K562 (cell line): Measurements from ENCODE around the gene ZNRF3. TPM values are rescaled to one million over a fixed set of nuclear protein-coding genes. Genes with fewer than 3 reads are reported as not detected.

Experiments
- ATF7 ChIP-seq: fragments of 450-650 bp; IDR thresholded peaks from 2 replicates; pipeline ENCODE4 v1.7.1; 2014; ENCODE audit warnings: mild to moderate bottlenecking, moderate library complexity
- BACH1 ChIP-seq: fragments of 200-800 bp; sonication (Bioruptor generic); IDR thresholded peaks from 2 replicates; pipeline ENCODE4 v1.6.1; 2016; ENCODE audit warnings: missing genetic modification characterization, missing compliant biosample characterization
- BRD9 ChIP-seq: fragments of 450-650 bp; IDR thresholded peaks from 2 replicates; pipeline ENCODE4 v1.6.1; 2018; ENCODE audit warnings: low read depth; ENCODE audit not compliant: partially characterized antibody
- CC2D1A ChIP-seq: fragments of 450-650 bp; IDR thresholded peaks from 2 replicates; pipeline ENCODE4 v1.6.1; 2017; ENCODE audit warnings: mild to moderate bottlenecking
- DMBX1 ChIP-seq: fragments of 250-450 bp; sonication (Bioruptor Pico); IDR thresholded peaks from 2 replicates; pipeline ENCODE4 v1.8.0; 2022; ENCODE audit warnings: inconsistent platforms, mild to moderate bottlenecking, moderate library complexity, borderline replicate concordance
- FOS ChIP-seq: IDR thresholded peaks from 3 replicates; pipeline ENCODE4 v1.6.1; 2011; ENCODE audit not compliant: insufficient read length; ENCODE audit errors: extremely low read depth
- JUN ChIP-seq, 2 experiments: sonication (generic) in 1 of 2; formaldehyde crosslinking in 1 of 2; IDR thresholded peaks; 2 replicates each; pipeline versions ENCODE4 v1.6.1 to v1.8.0; 2012 to 2022; ENCODE audit warnings: borderline replicate concordance in 2 of 2, mild to moderate bottlenecking in 2 of 2, improper control_type of control experiment in 1 of 2, low read depth in 1 of 2, low read length in 1 of 2, missing genetic modification reagents in 1 of 2
- MAFF ChIP-seq: IDR thresholded peaks from 2 replicates; pipeline ENCODE4 v1.6.1; 2012; ENCODE audit warnings: low read length, improper control_type of control experiment
- MAFG ChIP-seq: fragments of 450-650 bp; conservative IDR thresholded peaks from 2 replicates; pipeline ENCODE4 v1.6.1; 2016; ENCODE audit warnings: missing genetic modification characterization, missing compliant biosample characterization
- MAFK ChIP-seq: IDR thresholded peaks from 2 replicates; pipeline ENCODE4 v1.6.1; 2011; ENCODE audit warnings: low read length, improper control_type of control experiment
- RNF2 ChIP-seq: sonication (generic); IDR thresholded peaks from 2 replicates; pipeline ENCODE4 v1.6.1; 2016
- SMARCA4 ChIP-seq: fragments of 450-650 bp; IDR thresholded peaks from 2 replicates; pipeline ENCODE4 v1.6.1; 2016
- SMARCC2 ChIP-seq: fragments of 450-650 bp; IDR thresholded peaks from 2 replicates; pipeline ENCODE4 v1.6.1; 2017; ENCODE audit warnings: antibody characterized with exemption, moderate library complexity, mild to moderate bottlenecking, low read depth
- SMARCE1 ChIP-seq: fragments of 450-650 bp; IDR thresholded peaks from 2 replicates; pipeline ENCODE4 v1.7.1; 2016; ENCODE audit warnings: mild to moderate bottlenecking
- SP1 ChIP-seq: sonication (generic); formaldehyde crosslinking; IDR thresholded peaks from 2 replicates; pipeline ENCODE4 v1.8.1; 2022; ENCODE audit warnings: mild to moderate bottlenecking, missing genetic modification reagents
- TAF9B ChIP-seq: fragments of 450-650 bp; IDR thresholded peaks from 2 replicates; pipeline ENCODE4 v1.6.1; 2018; ENCODE audit warnings: mild to moderate bottlenecking; ENCODE audit not compliant: partially characterized antibody
- TGIF2 ChIP-seq: sonication (generic); formaldehyde crosslinking; IDR thresholded peaks from 2 replicates; pipeline ENCODE4 v1.8.1; 2022; ENCODE audit warnings: mild to moderate bottlenecking, missing genetic modification reagents, moderate library complexity
- ZBTB7A ChIP-seq: IDR thresholded peaks from 2 replicates; pipeline ENCODE4 v1.6.1; 2011; ENCODE audit warnings: low read depth, mild to moderate bottlenecking, low read length, moderate library complexity, borderline replicate concordance; ENCODE audit not compliant: control insufficient read depth
- ZKSCAN3 ChIP-seq: fragments of 250-450 bp; sonication (Bioruptor Pico); IDR thresholded peaks from 2 replicates; pipeline ENCODE4 v1.4.0; 2020
- ZNF274 ChIP-seq: IDR thresholded peaks from 2 replicates; pipeline ENCODE4 v1.6.1; 2011; ENCODE audit warnings: low read depth, mild to moderate bottlenecking, low read length, moderate library complexity, borderline replicate concordance
- polyA plus RNA-seq, 8 experiments: library from polyadenylated mRNA; depleted of rRNA in 4 of 8; stranded (reverse) in 5 of 8; unstranded in 3 of 8; fragments of >200 nt; fragmentation: Nextera tagmentation in 2 of 8; fragmentation: Illumina TruSeq in 1 of 8; extraction: Ambion mirVana in 2 of 8; extraction: Trizol in 1 of 8; gene quantifications; 2 replicates each; pipeline versions ENCODE4 v1.2.1 to v1.2.3, GENCODE V29; 2011 to 2014; ENCODE audit warnings: inconsistent platforms in 1 of 8, missing spikeins in 1 of 8
- total RNA-seq, 7 experiments: library from RNA; depleted of rRNA in 6 of 7; stranded (reverse); fragments of >200 nt in 6 of 7; fragmentation: Illumina TruSeq in 2 of 7; extraction: Trizol in 2 of 7; gene quantifications; 2 replicates each; pipeline versions ENCODE4 v1.2.1 to v1.2.3, GENCODE V29; 2011 to 2021; ENCODE audit warnings: low replicate concordance in 1 of 7
- TF ChIP-seq, protein P1 (sequence below), 2 experiments: fragments of 450-650 bp in 1 of 2; sonication (generic) in 1 of 2; formaldehyde crosslinking in 1 of 2; IDR thresholded peaks in 1 of 2; conservative IDR thresholded peaks in 1 of 2; 2 replicates each; pipeline versions ENCODE4 v1.6.1 to v1.8.1; 2016 to 2023; ENCODE audit warnings: mild to moderate bottlenecking in 2 of 2, moderate library complexity in 2 of 2, inconsistent platforms in 1 of 2, missing genetic modification reagents in 1 of 2
- TF ChIP-seq, protein P2 (sequence below): fragments of 450-650 bp; IDR thresholded peaks from 2 replicates; pipeline ENCODE4 v1.6.1; 2017; ENCODE audit warnings: antibody characterized with exemption, mild to moderate bottlenecking
- TF ChIP-seq, protein P3 (sequence below): fragments of 450-650 bp; formaldehyde crosslinking; IDR thresholded peaks from 2 replicates; pipeline ENCODE4 v1.4.0; 2022; ENCODE audit warnings: missing genetic modification characterization

The ZNRF3 gene
- total and polyA plus RNA-seq, 9 of the 15 experiments (the other 6 are each of a cell fraction or from before 2014, with no cell fraction given): 0.41 to 5.9 (median 1.7) TPM

DNA sequence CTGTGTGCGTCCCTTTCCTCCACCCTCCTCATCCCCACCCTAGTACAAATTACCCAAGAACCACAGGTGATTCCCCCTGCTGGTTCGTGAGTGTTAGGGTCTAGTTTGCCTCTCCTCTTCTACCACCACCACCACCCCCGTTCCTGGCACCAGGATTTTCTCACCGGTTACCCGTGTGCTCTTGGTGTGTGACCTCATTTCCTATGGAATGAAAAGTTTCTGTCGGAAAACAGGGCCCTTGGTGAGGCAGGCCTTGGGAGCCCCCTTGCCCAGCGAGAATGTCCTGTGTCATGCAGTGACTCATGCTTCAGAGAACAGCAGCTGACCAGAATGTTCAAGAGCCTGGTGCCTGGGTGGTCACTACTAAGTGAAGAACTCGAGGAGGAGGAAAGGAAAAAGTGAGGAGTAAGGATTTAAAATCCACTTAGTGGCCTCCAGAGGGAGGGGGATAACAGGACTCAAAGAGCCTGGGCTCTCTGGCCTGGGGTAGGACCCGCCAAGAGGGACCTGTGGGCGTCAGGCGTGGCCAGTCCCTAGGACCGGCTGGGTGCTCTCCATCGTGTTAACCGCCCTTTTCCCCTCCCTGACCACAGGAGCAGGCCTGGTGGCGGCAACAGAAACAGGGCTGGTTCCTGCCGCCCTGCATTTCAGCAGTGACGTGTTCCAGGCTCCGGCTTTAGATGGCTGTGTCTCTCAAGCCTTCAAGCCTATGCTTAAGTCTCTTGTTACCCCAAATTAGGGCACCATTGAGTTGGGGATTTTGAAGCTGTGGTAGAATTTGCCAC, 148.0 kb downstream of the ZNRF3 start (continued):
- TF ChIP-seq, protein P1, sequence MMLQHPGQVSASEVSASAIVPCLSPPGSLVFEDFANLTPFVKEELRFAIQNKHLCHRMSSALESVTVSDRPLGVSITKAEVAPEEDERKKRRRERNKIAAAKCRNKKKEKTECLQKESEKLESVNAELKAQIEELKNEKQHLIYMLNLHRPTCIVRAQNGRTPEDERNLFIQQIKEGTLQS (IDR thresholded peaks at IDR 0.05): peak; percentile 95
- TF ChIP-seq, protein P1 (CRISPR knock-in tag; conservative IDR thresholded peaks at IDR 0.05): no peak
- TF ChIP-seq MAFF: peak; percentile 44; the same call in 1 of the 2 replicates
- TF ChIP-seq TAF9B: peak; percentile 71
- TF ChIP-seq ZNF274: no peak
- TF ChIP-seq DMBX1 (CRISPR knock-in tag): 0 out of 2 replicates have a peak, but pooled peaks have one; percentile 12
- no peak for TF ChIP-seq ZKSCAN3 (CRISPR knock-in tag)
- TF ChIP-seq BACH1 (tag): 0 out of 2 replicates have a peak, but pooled peaks have one; percentile 56
- peak; percentile 57; the same call in 1 of the 2 replicates for TF ChIP-seq SMARCC2
- TF ChIP-seq MAFK: peak; percentile 63; the same call in 1 of the 2 replicates
- TF ChIP-seq, protein P2, sequence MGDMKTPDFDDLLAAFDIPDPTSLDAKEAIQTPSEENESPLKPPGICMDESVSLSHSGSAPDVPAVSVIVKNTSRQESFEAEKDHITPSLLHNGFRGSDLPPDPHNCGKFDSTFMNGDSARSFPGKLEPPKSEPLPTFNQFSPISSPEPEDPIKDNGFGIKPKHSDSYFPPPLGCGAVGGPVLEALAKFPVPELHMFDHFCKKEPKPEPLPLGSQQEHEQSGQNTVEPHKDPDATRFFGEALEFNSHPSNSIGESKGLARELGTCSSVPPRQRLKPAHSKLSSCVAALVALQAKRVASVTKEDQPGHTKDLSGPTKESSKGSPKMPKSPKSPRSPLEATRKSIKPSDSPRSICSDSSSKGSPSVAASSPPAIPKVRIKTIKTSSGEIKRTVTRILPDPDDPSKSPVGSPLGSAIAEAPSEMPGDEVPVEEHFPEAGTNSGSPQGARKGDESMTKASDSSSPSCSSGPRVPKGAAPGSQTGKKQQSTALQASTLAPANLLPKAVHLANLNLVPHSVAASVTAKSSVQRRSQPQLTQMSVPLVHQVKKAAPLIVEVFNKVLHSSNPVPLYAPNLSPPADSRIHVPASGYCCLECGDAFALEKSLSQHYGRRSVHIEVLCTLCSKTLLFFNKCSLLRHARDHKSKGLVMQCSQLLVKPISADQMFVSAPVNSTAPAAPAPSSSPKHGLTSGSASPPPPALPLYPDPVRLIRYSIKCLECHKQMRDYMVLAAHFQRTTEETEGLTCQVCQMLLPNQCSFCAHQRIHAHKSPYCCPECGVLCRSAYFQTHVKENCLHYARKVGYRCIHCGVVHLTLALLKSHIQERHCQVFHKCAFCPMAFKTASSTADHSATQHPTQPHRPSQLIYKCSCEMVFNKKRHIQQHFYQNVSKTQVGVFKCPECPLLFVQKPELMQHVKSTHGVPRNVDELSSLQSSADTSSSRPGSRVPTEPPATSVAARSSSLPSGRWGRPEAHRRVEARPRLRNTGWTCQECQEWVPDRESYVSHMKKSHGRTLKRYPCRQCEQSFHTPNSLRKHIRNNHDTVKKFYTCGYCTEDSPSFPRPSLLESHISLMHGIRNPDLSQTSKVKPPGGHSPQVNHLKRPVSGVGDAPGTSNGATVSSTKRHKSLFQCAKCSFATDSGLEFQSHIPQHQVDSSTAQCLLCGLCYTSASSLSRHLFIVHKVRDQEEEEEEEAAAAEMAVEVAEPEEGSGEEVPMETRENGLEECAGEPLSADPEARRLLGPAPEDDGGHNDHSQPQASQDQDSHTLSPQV: peak; percentile 89
- no peak for TF ChIP-seq RNF2
- peak; percentile 73; the same call in 1 of the 2 replicates for TF ChIP-seq JUN (IDR thresholded peaks at IDR 0.05; ENCODE audit: borderline replicate concordance, low read depth, low read length)
- TF ChIP-seq JUN (CRISPR knock-in tag; IDR thresholded peaks at IDR 0.05; ENCODE audit: borderline replicate concordance): no peak
- TF ChIP-seq SP1: no peak
- TF ChIP-seq CC2D1A: no peak
- TF ChIP-seq MAFG (tag): peak; percentile 65
- TF ChIP-seq SMARCE1: peak; percentile 86
- no peak for TF ChIP-seq TGIF2 (CRISPR knock-in tag)
- TF ChIP-seq, protein P3, sequence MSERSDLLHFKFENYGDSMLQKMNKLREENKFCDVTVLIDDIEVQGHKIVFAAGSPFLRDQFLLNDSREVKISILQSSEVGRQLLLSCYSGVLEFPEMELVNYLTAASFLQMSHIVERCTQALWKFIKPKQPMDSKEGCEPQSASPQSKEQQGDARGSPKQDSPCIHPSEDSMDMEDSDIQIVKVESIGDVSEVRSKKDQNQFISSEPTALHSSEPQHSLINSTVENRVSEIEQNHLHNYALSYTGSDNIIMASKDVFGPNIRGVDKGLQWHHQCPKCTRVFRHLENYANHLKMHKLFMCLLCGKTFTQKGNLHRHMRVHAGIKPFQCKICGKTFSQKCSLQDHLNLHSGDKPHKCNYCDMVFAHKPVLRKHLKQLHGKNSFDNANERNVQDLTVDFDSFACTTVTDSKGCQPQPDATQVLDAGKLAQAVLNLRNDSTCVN (CRISPR knock-in tag): no peak
- TF ChIP-seq BRD9: peak; percentile 74
- TF ChIP-seq SMARCA4: peak; percentile 80
- peak; percentile 29 for TF ChIP-seq FOS
- peak; percentile 64; the same call in 1 of the 2 replicates for TF ChIP-seq ZBTB7A
- peak; percentile 52; the same call in 1 of the 2 replicates for TF ChIP-seq ATF7
